IMR-90 (cell line): ENCODE measurements around the gene FAM83G. TPM values are rescaled to one million over a fixed set of nuclear protein-coding genes. Genes with fewer than 3 reads are reported as not detected.
A peak's percentile ranks its signal among the peaks of the same experiment; 100 is the strongest.

ENCODE experiments used
- ATAC-seq: fragments of 200-7000 bp; cut with Tn5 transposase; 2 replicates; pipeline ENCODE4 v1.9.1; 2020; ENCODE audit warnings: low read depth, mild to moderate bottlenecking, moderate library complexity
- BruUV-seq: library from RNA; stranded (reverse); fragments of 400-500 nt; replicated peaks from 2 replicates; lab custom pipeline; 2021; lab: Mats Ljungman, UMichigan
- CTCF ChIA-PET: fragments of 300-600 bp; formaldehyde crosslinking; extraction: SDS; loops from one replicate; lab custom pipeline; 2021; ENCODE audit warnings: antibody characterized with exemption; lab: Yijun Ruan, JAX
- POLR2A ChIA-PET: fragments of 300-600 bp; sonication (Branson Sonifier 250); formaldehyde crosslinking; loops from one replicate; lab custom pipeline; 2022; ENCODE audit warnings: antibody characterized with exemption; ENCODE audit not compliant: unreplicated experiment; lab: Charles Lee
- DNase-seq: peaks from one replicate; pipeline ENCODE4 v3.0.0; 2013
- H2AFZ ChIP-seq: replicated peaks from 2 replicates; pipeline ENCODE3; 2013; ENCODE audit warnings: low read length, mild to moderate bottlenecking; ENCODE audit not compliant: poor library complexity
- H2AK5ac ChIP-seq: 2 replicates; pipeline ENCODE4 v1.6.1; 2013; ENCODE audit warnings: low read depth, low read length, inconsistent platforms
- H2AK9ac ChIP-seq: replicated peaks from 2 replicates; pipeline ENCODE3; 2013; ENCODE audit warnings: mild to moderate bottlenecking, low read depth, low read length, moderate library complexity; ENCODE audit not compliant: poor library complexity
- H2BK120ac ChIP-seq: 2 replicates; pipeline ENCODE4 v1.6.1; 2013; ENCODE audit warnings: low read depth, low read length, inconsistent platforms
- H2BK15ac ChIP-seq: 3 replicates; pipeline ENCODE4 v1.6.1; 2013; ENCODE audit warnings: low read depth, low read length, inconsistent platforms
- H2BK20ac ChIP-seq: 2 replicates; pipeline ENCODE4 v1.6.1; 2013; ENCODE audit warnings: low read depth, mild to moderate bottlenecking, inconsistent platforms, low read length, moderate library complexity
- H2BK5ac ChIP-seq: 2 replicates; pipeline ENCODE4 v1.6.1; 2013; ENCODE audit warnings: mild to moderate bottlenecking, low read depth, low read length, inconsistent platforms; ENCODE audit not compliant: poor library complexity, severe bottlenecking
- H3K14ac ChIP-seq: replicated peaks from 2 replicates; pipeline ENCODE4 v1.6.1; 2013; ENCODE audit warnings: low read depth, low read length, inconsistent platforms
- H3K18ac ChIP-seq: 2 replicates; pipeline ENCODE4 v1.6.1; 2013; ENCODE audit warnings: low read depth, low read length, control low read depth
- H3K23ac ChIP-seq: 2 replicates; pipeline ENCODE4 v1.6.1; 2013; ENCODE audit warnings: low read depth, low read length, inconsistent platforms
- H3K27ac ChIP-seq: 2 replicates; pipeline ENCODE4 v1.5.1; 2013; ENCODE audit warnings: mild to moderate bottlenecking, control low read depth, low read length; ENCODE audit not compliant: insufficient read depth
- H3K27me3 ChIP-seq: 2 replicates; pipeline ENCODE4 v1.6.1; 2013; ENCODE audit warnings: low read length; ENCODE audit not compliant: control insufficient read depth, insufficient read depth
- H3K36me3 ChIP-seq: 2 replicates; pipeline ENCODE4 v1.6.1; 2013; ENCODE audit warnings: low read length, mixed read lengths; ENCODE audit not compliant: control insufficient read depth, insufficient read depth
- H3K4ac ChIP-seq: 2 replicates; pipeline ENCODE4 v1.6.1; 2013; ENCODE audit warnings: low read depth, low read length, inconsistent platforms
- H3K4me1 ChIP-seq: 2 replicates; pipeline ENCODE4 v1.6.1; 2013; ENCODE audit warnings: low read length, mixed read lengths; ENCODE audit not compliant: control insufficient read depth, insufficient read depth
- H3K4me2 ChIP-seq: 2 replicates; pipeline ENCODE4 v1.6.1; 2013; ENCODE audit warnings: low read depth, mild to moderate bottlenecking, control low read depth, low read length, moderate library complexity
- H3K4me3 ChIP-seq: 2 replicates; pipeline ENCODE4 v1.5.1; 2013; ENCODE audit warnings: low read depth, mild to moderate bottlenecking, control low read depth, low read length, moderate library complexity; ENCODE audit not compliant: insufficient read depth
- H3K56ac ChIP-seq: 2 replicates; pipeline ENCODE4 v1.6.1; 2013; ENCODE audit warnings: low read length, inconsistent platforms; ENCODE audit not compliant: insufficient read depth; ENCODE audit errors: extremely low read depth
- H3K79me1 ChIP-seq, 2 experiments: 2 replicates each; pipeline ENCODE4 v1.6.1; 2013; ENCODE audit warnings: low read length in 2 of 2, inconsistent platforms in 1 of 2, low read depth in 1 of 2
- H3K9ac ChIP-seq: 2 replicates; pipeline ENCODE4 v1.6.1; 2013; ENCODE audit warnings: low read depth, low read length, control low read depth
- H3K9me1 ChIP-seq: 2 replicates; pipeline ENCODE4 v1.6.1; 2013; ENCODE audit warnings: low read length, inconsistent platforms; ENCODE audit not compliant: insufficient read depth
- H3K9me3 ChIP-seq: 2 replicates; pipeline ENCODE4 v1.6.1; 2013; ENCODE audit warnings: low read length; ENCODE audit not compliant: control insufficient read depth, insufficient read depth
- H4K20me1 ChIP-seq: 2 replicates; pipeline ENCODE4 v1.6.1; 2013; ENCODE audit warnings: low read length, inconsistent platforms; ENCODE audit not compliant: insufficient read depth
- H4K5ac ChIP-seq: 2 replicates; pipeline ENCODE4 v1.6.1; 2013; ENCODE audit warnings: mild to moderate bottlenecking, low read depth, low read length, control low read depth
- H4K8ac ChIP-seq, 2 experiments: 2 replicates each; pipeline ENCODE4 v1.6.1; 2013; ENCODE audit warnings: low read depth in 2 of 2, low read length in 2 of 2, control low read depth in 1 of 2, inconsistent platforms in 1 of 2
- H4K91ac ChIP-seq: 2 replicates; pipeline ENCODE4 v1.6.1; 2013; ENCODE audit warnings: low read depth, low read length, inconsistent platforms; ENCODE audit not compliant: insufficient read depth
- BHLHE40 ChIP-seq: fragments of 150-350 bp; IDR thresholded peaks from 2 replicates; pipeline ENCODE4 v1.6.1; 2016; ENCODE audit warnings: mild to moderate bottlenecking, low read depth, low read length
- CEBPB ChIP-seq: IDR thresholded peaks from 2 replicates; pipeline ENCODE4 v1.6.1; 2012; ENCODE audit warnings: low read depth, low read length, improper control_type of control experiment
- CHD1 ChIP-seq: IDR thresholded peaks from 2 replicates; pipeline ENCODE4 v1.6.1; 2012; ENCODE audit warnings: low read depth, low read length, improper control_type of control experiment
- FOS ChIP-seq: fragments of 150-350 bp; IDR thresholded peaks from 2 replicates; pipeline ENCODE4 v1.6.1; 2016; ENCODE audit warnings: low read depth, low read length
- MAFK ChIP-seq: IDR thresholded peaks from 2 replicates; pipeline ENCODE4 v1.6.1; 2012; ENCODE audit warnings: low read depth, low read length, improper control_type of control experiment
- MAZ ChIP-seq: IDR thresholded peaks from 2 replicates; pipeline ENCODE4 v1.6.1; 2012; ENCODE audit warnings: low read depth, mild to moderate bottlenecking, low read length, improper control_type of control experiment, moderate library complexity, borderline replicate concordance
- MXI1 ChIP-seq: IDR thresholded peaks from 2 replicates; pipeline ENCODE4 v1.6.1; 2012; ENCODE audit warnings: low read depth, mild to moderate bottlenecking, low read length, moderate library complexity, borderline replicate concordance
- NFE2L2 ChIP-seq: fragments of 150-350 bp; IDR thresholded peaks from 2 replicates; pipeline ENCODE4 v1.6.1; 2016; ENCODE audit warnings: low read depth, mild to moderate bottlenecking, low read length
- POLR2A ChIP-seq: IDR thresholded peaks from 2 replicates; pipeline ENCODE4 v1.6.1; 2012; ENCODE audit warnings: mild to moderate bottlenecking, low read depth, low read length
- RAD21 ChIP-seq: IDR thresholded peaks from 2 replicates; pipeline ENCODE4 v1.6.1; 2012; ENCODE audit warnings: low read length, improper control_type of control experiment
- RCOR1 ChIP-seq: IDR thresholded peaks from 2 replicates; pipeline ENCODE4 v1.6.1; 2012; ENCODE audit warnings: mild to moderate bottlenecking, low read length, improper control_type of control experiment; ENCODE audit not compliant: insufficient replicate concordance
- SMC3 ChIP-seq: fragments of 150-350 bp; IDR thresholded peaks from 2 replicates; pipeline ENCODE4 v1.6.1; 2016; ENCODE audit warnings: low read depth, mild to moderate bottlenecking, antibody characterized with exemption, low read length, moderate library complexity
- WGBS, 2 experiments: methylation state at CpG; one replicate each; pipeline versions ENCODE4 v1.1.5 to v1.1.7; 2013; ENCODE audit warnings: missing lambda C conversion rate in 2 of 2; ENCODE audit not compliant: insufficient read length in 1 of 2; ENCODE audit errors: extremely low coverage in 2 of 2; 5-methylcytosine and 5-hydroxymethylcytosine counted together
- dilution Hi-C: fragments of 300-500 bp; cut with HindIII; formaldehyde crosslinking; loops from one replicate; pipeline ENCODE4 v1.14.3; 2018; ENCODE audit warnings: low sequenced_read_pairs; ENCODE audit not compliant: unreplicated experiment
- in situ Hi-C: fragments of 300-500 bp; cut with MboI; formaldehyde crosslinking; loops from 3 replicates; pipeline ENCODE4 v1.14.3; 2019; ENCODE audit warnings: low sequenced_read_pairs, inconsistent platforms, mixed read lengths
- intact Hi-C: fragments of 100-400 bp; cut with micrococcal nuclease; formaldehyde crosslinking; loops from 2 replicates; pipeline ENCODE4 v1.10.0; 2022
- polyA plus RNA-seq, 3 experiments: library from polyadenylated mRNA; depleted of rRNA; stranded (reverse); fragments of >200 nt; gene quantifications; 2 replicates each; pipeline ENCODE4 v1.2.3, GENCODE V29; 2012; ENCODE audit warnings: low replicate concordance in 1 of 3
- total RNA-seq: library from RNA; depleted of rRNA; stranded (reverse); fragments of >200 nt; gene quantifications from 2 replicates; pipeline ENCODE4 v1.2.3, GENCODE V29; 2012
- TF ChIP-seq, protein P1 (sequence below): conservative IDR thresholded peaks from 2 replicates; pipeline ENCODE4 v1.5.1; 2012; ENCODE audit warnings: mild to moderate bottlenecking, low read depth, low read length, improper control_type of control experiment
- TF ChIP-seq, protein P2 (sequence below): fragments of 150-350 bp; IDR thresholded peaks from 2 replicates; pipeline ENCODE4 v1.6.1; 2017; ENCODE audit warnings: mild to moderate bottlenecking, antibody characterized with exemption, low read length, low read depth
- TF ChIP-seq, protein P3 (sequence below): fragments of 150-350 bp; IDR thresholded peaks from 2 replicates; pipeline ENCODE4 v1.6.1; 2016; ENCODE audit warnings: low read depth, mild to moderate bottlenecking, low read length, moderate library complexity, borderline replicate concordance

The FAM83G gene
- total and polyA plus RNA-seq, 2 of the 4 experiments (the other 2 are of a cell fraction) = 9.5 to 12.6 TPM

DNA sequence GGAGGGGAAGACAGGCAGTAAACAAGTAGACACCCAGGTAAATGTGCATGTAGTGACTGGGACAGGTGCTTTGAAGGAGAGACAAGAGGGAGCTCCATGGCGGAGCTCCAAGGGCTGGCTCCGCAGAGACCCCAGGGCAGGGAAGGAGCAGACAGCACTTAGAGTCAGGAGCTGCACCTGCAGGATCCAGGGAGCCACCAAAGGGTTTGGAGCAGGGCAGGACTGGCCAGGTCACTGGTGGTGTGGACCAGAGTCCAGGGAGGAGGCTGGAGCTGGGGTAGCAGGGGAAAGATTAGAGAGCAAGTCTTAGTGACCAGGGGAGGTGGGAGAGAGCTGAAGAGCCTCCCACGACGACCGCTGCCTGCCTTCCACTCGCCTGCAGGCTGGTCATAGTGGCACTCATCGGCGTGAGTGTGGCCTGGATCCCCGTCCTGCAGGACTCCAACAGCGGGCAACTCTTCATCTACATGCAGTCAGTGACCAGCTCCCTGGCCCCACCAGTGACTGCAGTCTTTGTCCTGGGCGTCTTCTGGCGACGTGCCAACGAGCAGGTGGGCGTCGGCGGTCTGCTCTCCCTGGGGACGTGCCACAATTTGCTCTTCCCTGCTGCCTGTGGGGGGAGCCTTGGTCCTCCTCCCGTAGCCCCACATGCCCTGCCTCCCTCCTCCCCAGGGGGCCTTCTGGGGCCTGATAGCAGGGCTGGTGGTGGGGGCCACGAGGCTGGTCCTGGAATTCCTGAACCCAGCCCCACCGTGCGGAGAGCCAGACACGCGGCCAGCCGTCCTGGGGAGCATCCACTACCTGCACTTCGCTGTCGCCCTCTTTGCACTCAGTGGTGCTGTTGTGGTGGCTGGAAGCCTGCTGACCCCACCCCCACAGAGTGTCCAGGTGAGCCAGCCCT is 14.7 kb upstream of the FAM83G start:
- Histone ChIP-seq H3K4me2 (no peak overlapping the region), H3K56ac (no peak overlapping the region), H4K5ac (no peak overlapping the region), H3K4me1 (no peaks in the 10 kb centered on the region), H2BK15ac (no peak overlapping the region), H3K18ac (no peak overlapping the region), H4K8ac (no peak overlapping the region), H3K14ac (no peak overlapping the region), H3K9me1 (no peaks in the 10 kb centered on the region; the same call in 1 of the 2 replicates), H3K9me3 (no peaks in the 10 kb centered on the region), H2BK120ac (no peak overlapping the region), H2BK20ac (no peak overlapping the region), H3K4ac (no peak overlapping the region), H2BK5ac (no peak overlapping the region), H3K23ac (no peak overlapping the region), H3K9ac (no peak overlapping the region), H2AK9ac (peak overlapping the region; percentile 65), H3K4me3 (no peak overlapping the region), H3K27me3 (no peaks in the 10 kb centered on the region; the same call in 1 of the 2 replicates), H2AFZ (peak overlapping the region; percentile 48), H2AK5ac (no peak overlapping the region), H3K36me3 (no peaks in the 10 kb centered on the region), H3K79me1 (no peaks in the 10 kb centered on the region), H4K20me1 (no peaks in the 10 kb centered on the region), H4K91ac (no peak overlapping the region), H3K27ac (no peak overlapping the region)
- no peak for ATAC-seq
- dilution Hi-C loops (no loop called here), in situ Hi-C loops (no loop called here), intact Hi-C loops (no loop called here)
- no TSS peak for BruUV-seq
- no peak for DNase-seq
- ChIA-PET CTCF (no interaction called here), POLR2A (no interaction called here)
- WGBS, 2 experiments = 66% methylated on average over 5 of the region's 27 CpGs; no CpG with 5 or more reads in 1 of the 2 experiments
- no peak for TF ChIP-seq CEBPB
- TF ChIP-seq RAD21 = no peak
- TF ChIP-seq MAFK = no peak
- TF ChIP-seq, protein P1, sequence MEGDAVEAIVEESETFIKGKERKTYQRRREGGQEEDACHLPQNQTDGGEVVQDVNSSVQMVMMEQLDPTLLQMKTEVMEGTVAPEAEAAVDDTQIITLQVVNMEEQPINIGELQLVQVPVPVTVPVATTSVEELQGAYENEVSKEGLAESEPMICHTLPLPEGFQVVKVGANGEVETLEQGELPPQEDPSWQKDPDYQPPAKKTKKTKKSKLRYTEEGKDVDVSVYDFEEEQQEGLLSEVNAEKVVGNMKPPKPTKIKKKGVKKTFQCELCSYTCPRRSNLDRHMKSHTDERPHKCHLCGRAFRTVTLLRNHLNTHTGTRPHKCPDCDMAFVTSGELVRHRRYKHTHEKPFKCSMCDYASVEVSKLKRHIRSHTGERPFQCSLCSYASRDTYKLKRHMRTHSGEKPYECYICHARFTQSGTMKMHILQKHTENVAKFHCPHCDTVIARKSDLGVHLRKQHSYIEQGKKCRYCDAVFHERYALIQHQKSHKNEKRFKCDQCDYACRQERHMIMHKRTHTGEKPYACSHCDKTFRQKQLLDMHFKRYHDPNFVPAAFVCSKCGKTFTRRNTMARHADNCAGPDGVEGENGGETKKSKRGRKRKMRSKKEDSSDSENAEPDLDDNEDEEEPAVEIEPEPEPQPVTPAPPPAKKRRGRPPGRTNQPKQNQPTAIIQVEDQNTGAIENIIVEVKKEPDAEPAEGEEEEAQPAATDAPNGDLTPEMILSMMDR = no peak
- TF ChIP-seq CHD1 = no peak
- TF ChIP-seq NFE2L2 = no peak
- TF ChIP-seq SMC3 = no peak
- no peak for TF ChIP-seq POLR2A
- TF ChIP-seq MAZ = no peak
- no peak for TF ChIP-seq MXI1
- no peak for TF ChIP-seq FOS
- no peak for TF ChIP-seq RCOR1
- TF ChIP-seq, protein P2, sequence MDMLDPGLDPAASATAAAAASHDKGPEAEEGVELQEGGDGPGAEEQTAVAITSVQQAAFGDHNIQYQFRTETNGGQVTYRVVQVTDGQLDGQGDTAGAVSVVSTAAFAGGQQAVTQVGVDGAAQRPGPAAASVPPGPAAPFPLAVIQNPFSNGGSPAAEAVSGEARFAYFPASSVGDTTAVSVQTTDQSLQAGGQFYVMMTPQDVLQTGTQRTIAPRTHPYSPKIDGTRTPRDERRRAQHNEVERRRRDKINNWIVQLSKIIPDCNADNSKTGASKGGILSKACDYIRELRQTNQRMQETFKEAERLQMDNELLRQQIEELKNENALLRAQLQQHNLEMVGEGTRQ = no peak
- TF ChIP-seq, protein P3, sequence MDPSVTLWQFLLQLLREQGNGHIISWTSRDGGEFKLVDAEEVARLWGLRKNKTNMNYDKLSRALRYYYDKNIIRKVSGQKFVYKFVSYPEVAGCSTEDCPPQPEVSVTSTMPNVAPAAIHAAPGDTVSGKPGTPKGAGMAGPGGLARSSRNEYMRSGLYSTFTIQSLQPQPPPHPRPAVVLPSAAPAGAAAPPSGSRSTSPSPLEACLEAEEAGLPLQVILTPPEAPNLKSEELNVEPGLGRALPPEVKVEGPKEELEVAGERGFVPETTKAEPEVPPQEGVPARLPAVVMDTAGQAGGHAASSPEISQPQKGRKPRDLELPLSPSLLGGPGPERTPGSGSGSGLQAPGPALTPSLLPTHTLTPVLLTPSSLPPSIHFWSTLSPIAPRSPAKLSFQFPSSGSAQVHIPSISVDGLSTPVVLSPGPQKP = no peak
- no peak for TF ChIP-seq BHLHE40
